Measurements from ENCODE around the gene SEMA4B. TPM values are rescaled to one million over a fixed set of nuclear protein-coding genes. Genes with fewer than 3 reads are reported as not detected.
A peak's percentile ranks its signal among the peaks of the same experiment; 100 is the strongest.

SEMA4B gene
- total and polyA plus RNA-seq, 9 of the 15 experiments (the other 6 are each of a cell fraction or from before 2014, with no cell fraction given) = 1.3 to 33.6 (median 11.0) TPM

- TF ChIP-seq ZBTB7A (IDR thresholded peaks at IDR 0.05; ENCODE audit: borderline replicate concordance, control insufficient read depth, low read depth, low read length) (peak; percentile 66; the same call in 1 of the 2 replicates), RB1 (IDR thresholded peaks at IDR 0.05; ENCODE audit: low read depth) (0 out of 2 replicates have a peak, but pooled peaks have one; percentile 9), HMGN3 (IDR thresholded peaks at IDR 0.05; ENCODE audit: borderline replicate concordance, extremely low read depth, insufficient read length, low read depth, low read length) (peak; percentile 2), ETV1 (tag; conservative IDR thresholded peaks at IDR 0.05; ENCODE audit: low read depth) (peak; percentile 57), CCNT2 (IDR thresholded peaks at IDR 0.05; ENCODE audit: borderline replicate concordance, extremely low read depth, insufficient read length, low read depth, low read length) (peak; percentile 92), THRB (CRISPR knock-in tag; conservative IDR thresholded peaks at IDR 0.05) (no peak), FOXK2 (conservative IDR thresholded peaks at IDR 0.05 in 1 of 2, IDR thresholded peaks at IDR 0.05 in 1 of 2; ENCODE audit: low read depth in 2 of 2) (0 out of 4 replicates have a peak, but pooled peaks of 1 of the 2 experiments have one; percentile 24), BRD9 (IDR thresholded peaks at IDR 0.05; ENCODE audit: low read depth, partially characterized antibody) (no peak), GATAD2A (IDR thresholded peaks at IDR 0.05) (no peak), MNT (conservative IDR thresholded peaks at IDR 0.05) (peak; percentile 46 to 77), EGR1 (conservative IDR thresholded peaks at IDR 0.05) (peak; percentile 93), POLR2A (conservative IDR thresholded peaks at IDR 0.05) (peak; percentile 78; the same call in 1 of the 2 replicates), GTF2F1 (IDR thresholded peaks at IDR 0.05; ENCODE audit: low read depth, low read length) (no peak), USF1 (CRISPR knock-in tag; IDR thresholded peaks at IDR 0.05) (0 out of 2 replicates have a peak, but pooled peaks have one; percentile 23), ZNF699 (CRISPR knock-in tag; IDR thresholded peaks at IDR 0.05; ENCODE audit: insufficient replicate concordance) (no peak), HNRNPL (IDR thresholded peaks at IDR 0.05; ENCODE audit: low read depth, low read length) (peak; percentile 64; the same call in 1 of the 2 replicates), CC2D1A (IDR thresholded peaks at IDR 0.05) (peak; percentile 64; the same call in 1 of the 2 replicates), ELF2 (CRISPR knock-in tag; IDR thresholded peaks at IDR 0.05) (peak; percentile 92), L3MBTL2 (IDR thresholded peaks at IDR 0.05) (peak; percentile 50; the same call in 1 of the 2 replicates), SIN3B (IDR thresholded peaks at IDR 0.05; ENCODE audit: low read depth) (peak; percentile 53; the same call in 1 of the 2 replicates), SUPT5H (IDR thresholded peaks at IDR 0.05) (peak; percentile 71; the same call in 1 of the 2 replicates), JUN (IDR thresholded peaks at IDR 0.05; ENCODE audit: borderline replicate concordance, low read depth, low read length) (no peak), JUN (CRISPR knock-in tag; IDR thresholded peaks at IDR 0.05; ENCODE audit: borderline replicate concordance) (peak; percentile 58; the same call in 1 of the 2 replicates), ZC3H4 (CRISPR knock-in tag; IDR thresholded peaks at IDR 0.05; ENCODE audit: borderline replicate concordance) (peak; percentile 80; the same call in 1 of the 2 replicates), SP1 (CRISPR knock-in tag; IDR thresholded peaks at IDR 0.05) (peak; percentile 58; the same call in 1 of the 2 replicates)
These were observed 32.4 kb downstream of the SEMA4B start, which contains the start of gene CIB1 (continued) for GRCh38 chr15:90233387-90234095.
